CD4-positive, alpha-beta memory T cell (primary cell): ENCODE measurements around the gene KCNQ1. TPM values are rescaled to one million over a fixed set of nuclear protein-coding genes. Genes with fewer than 3 reads are reported as not detected.

Experiments
- CTCF ChIA-PET: fragments of 350-600 bp; sonication (Branson Sonifier 250); formaldehyde crosslinking; loops from one replicate; lab custom pipeline; 2021; ENCODE audit warnings: inconsistent platforms; ENCODE audit not compliant: partially characterized antibody; lab: Charles Lee
- POLR2A ChIA-PET: fragments of 350-600 bp; sonication (Branson Sonifier 250); formaldehyde crosslinking; loops from one replicate; lab custom pipeline; 2021; ENCODE audit not compliant: partially characterized antibody; lab: Charles Lee
- DNase-seq, 5 donors: peaks; one replicate each; pipeline versions ENCODE4 v3.0.0 to v3.0.0-alpha.2; 2020 to 2022; ENCODE audit warnings: mixed read lengths in 1 of 5
- H3K27ac ChIP-seq: one replicate; pipeline ENCODE4 v1.7.0; 2013; ENCODE audit warnings: low read depth, low read length
- H3K27me3 ChIP-seq: 2 replicates; pipeline ENCODE4 v1.7.0; 2013; ENCODE audit warnings: mild to moderate bottlenecking, low read length, moderate library complexity; ENCODE audit not compliant: insufficient read depth
- H3K36me3 ChIP-seq: 2 replicates; pipeline ENCODE4 v1.7.0; 2013; ENCODE audit warnings: mild to moderate bottlenecking, low read length, moderate library complexity; ENCODE audit not compliant: insufficient read depth
- H3K4me1 ChIP-seq: 2 replicates; pipeline ENCODE4 v1.7.0; 2013; ENCODE audit warnings: mild to moderate bottlenecking, low read length, moderate library complexity; ENCODE audit not compliant: insufficient read depth
- H3K4me3 ChIP-seq, 2 donors: one replicate each; pipeline ENCODE4 v1.7.0; 2013; ENCODE audit warnings: low read length in 2 of 2, mild to moderate bottlenecking in 1 of 2
- H3K9me3 ChIP-seq, 2 donors: one replicate each; pipeline ENCODE4 v1.7.0; 2013; ENCODE audit warnings: low read length in 2 of 2, control low read depth in 1 of 2; ENCODE audit not compliant: control insufficient read depth in 1 of 2
- H3K27ac Mint-ChIP-seq, 7 donors: one replicate each; pipeline ENCODE4 v1.8.0; 2020 to 2021; ENCODE audit warnings: mixed read lengths in 7 of 7, mild to moderate bottlenecking in 6 of 7, inconsistent platforms in 3 of 7, moderate library complexity in 3 of 7
- H3K27me3 Mint-ChIP-seq, 2 donors: one replicate each; pipeline ENCODE4 v1.8.0; 2020 to 2021; ENCODE audit warnings: mixed read lengths in 2 of 2
- H3K36me3 Mint-ChIP-seq, 2 donors: one replicate each; pipeline ENCODE4 v1.8.0; 2020 to 2021; ENCODE audit warnings: mixed read lengths in 2 of 2, inconsistent platforms in 1 of 2, mild to moderate bottlenecking in 1 of 2
- H3K4me1 Mint-ChIP-seq, 4 donors: one replicate each; pipeline ENCODE4 v1.8.0; 2020 to 2021; ENCODE audit warnings: mixed read lengths in 4 of 4, mild to moderate bottlenecking in 1 of 4
- H3K4me3 Mint-ChIP-seq, 8 donors: one replicate each; pipeline ENCODE4 v1.8.0; 2020 to 2021; ENCODE audit warnings: mixed read lengths in 8 of 8, mild to moderate bottlenecking in 7 of 8, moderate library complexity in 6 of 8, inconsistent platforms in 3 of 8
- H3K9me3 Mint-ChIP-seq, 8 donors: one replicate each; pipeline ENCODE4 v1.8.0; 2020 to 2021; ENCODE audit warnings: mixed read lengths in 8 of 8, mild to moderate bottlenecking in 5 of 8, inconsistent platforms in 3 of 8, moderate library complexity in 1 of 8
- intact Hi-C: fragments of 100-400 bp; cut with micrococcal nuclease; formaldehyde crosslinking; loops from one replicate; pipeline ENCODE4 v1.15.1; 2023
- polyA plus RNA-seq, 2 donors: library from polyadenylated mRNA; unstranded; fragments of 300-500 nt; fragmentation: Illumina TruSeq; gene quantifications; one replicate each; pipeline ENCODE4 v1.2.3, GENCODE V29; 2021
- total RNA-seq, 2 experiments: library from RNA; stranded (reverse); gene quantifications; one replicate each; pipeline ENCODE4 v1.2.3, GENCODE V29; 2021

The KCNQ1 gene
- total and polyA plus RNA-seq, 4 experiments from 2014 or later = 5.4 to 21.7 (median 21.5) TPM

GRCh38 chr11:2567026-2567671 is 122.3 kb downstream of the KCNQ1 start:
- no peak overlapping the region for H3K4me3 ChIP-seq
- Mint-ChIP-seq H3K36me3 (no peaks in the 10 kb centered on the region), H3K4me3 (no peak overlapping the region), H3K4me1 (peaks cover 0 to 3% (median 0%) of the 10 kb centered on the region in 4 donors), H3K27ac (peak overlapping the region in 1 of 7 donors; percentile 29), H3K27me3 (no peaks in the 10 kb centered on the region), H3K9me3 (no peaks in the 10 kb centered on the region)
- H3K27ac ChIP-seq = no peak overlapping the region
- no peaks in the 10 kb centered on the region for H3K27me3 ChIP-seq
- POLR2A ChIA-PET = no interaction called here
- CTCF ChIA-PET = no interaction called here
- no peaks in the 10 kb centered on the region for H3K36me3 ChIP-seq
- peak in 1 of 5 donors; percentile 9 for DNase-seq
- no peaks in the 10 kb centered on the region for H3K9me3 ChIP-seq
- H3K4me1 ChIP-seq = no peaks in the 10 kb centered on the region
- intact Hi-C loops = no loop called here

GRCh38 chr11:2569321-2569721 is 124.5 kb downstream of the KCNQ1 start:
- no peak for DNase-seq
- H3K27ac ChIP-seq = no peak overlapping the region
- no peaks in the 10 kb centered on the region for H3K27me3 ChIP-seq
- ChIA-PET POLR2A (no interaction called here), CTCF (no interaction called here)
- H3K36me3 ChIP-seq = no peaks in the 10 kb centered on the region
- H3K4me1 ChIP-seq = no peaks in the 10 kb centered on the region
- no peak overlapping the region for H3K4me3 Mint-ChIP-seq
- no peak overlapping the region for H3K4me3 ChIP-seq
- no peaks in the 10 kb centered on the region for H3K9me3 Mint-ChIP-seq
- H3K27me3 Mint-ChIP-seq = no peaks in the 10 kb centered on the region
- intact Hi-C loops = no loop called here
- peaks cover 0 to 2% (median 0%) of the 10 kb centered on the region in 4 donors for H3K4me1 Mint-ChIP-seq
- H3K27ac Mint-ChIP-seq = no peak overlapping the region
- H3K9me3 ChIP-seq = no peaks in the 10 kb centered on the region
- H3K36me3 Mint-ChIP-seq = peaks cover 0 to 2% of the 10 kb centered on the region in 2 donors

DNA sequence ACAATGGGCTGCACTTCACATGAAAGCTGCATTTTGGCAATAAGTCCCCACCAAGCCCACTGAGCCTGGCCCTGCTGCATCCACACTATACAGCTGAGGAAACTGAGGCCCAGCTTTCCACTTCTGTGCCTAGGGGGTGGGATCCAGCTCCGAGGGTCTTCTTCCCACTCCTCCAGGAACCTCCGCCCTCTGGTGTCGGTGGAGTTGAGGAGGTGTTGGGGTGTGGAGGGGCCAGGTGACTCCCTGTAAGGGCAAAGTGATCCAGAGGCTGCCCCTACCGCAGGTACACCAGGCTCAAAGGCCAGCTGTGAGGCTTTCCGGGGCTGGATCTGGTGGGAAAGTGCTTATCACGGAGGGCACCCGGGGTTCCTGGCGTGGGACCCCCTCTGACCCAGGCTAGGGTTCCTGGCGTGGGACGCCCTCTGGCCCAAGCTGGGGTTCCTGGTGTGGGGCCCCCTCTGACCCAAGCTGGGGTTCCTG is 125.0 kb downstream of the KCNQ1 start:
- no peaks in the 10 kb centered on the region for H3K36me3 ChIP-seq
- peaks cover 0 to 2% (median 0%) of the 10 kb centered on the region in 4 donors for H3K4me1 Mint-ChIP-seq
- no peaks in the 10 kb centered on the region for H3K27me3 Mint-ChIP-seq
- no peak overlapping the region for H3K4me3 ChIP-seq
- CTCF ChIA-PET = no interaction called here
- H3K4me3 Mint-ChIP-seq = no peak overlapping the region
- H3K27ac Mint-ChIP-seq = no peak overlapping the region
- H3K27me3 ChIP-seq = no peaks in the 10 kb centered on the region
- H3K36me3 Mint-ChIP-seq = peaks cover 0 to 2% of the 10 kb centered on the region in 2 donors
- no peak for DNase-seq
- intact Hi-C loops = no loop called here
- no peak overlapping the region for H3K27ac ChIP-seq
- POLR2A ChIA-PET = no interaction called here
- H3K4me1 ChIP-seq = no peaks in the 10 kb centered on the region
- H3K9me3 ChIP-seq = no peaks in the 10 kb centered on the region
- no peaks in the 10 kb centered on the region for H3K9me3 Mint-ChIP-seq

- no peaks in the 10 kb centered on the region for H3K4me1 ChIP-seq
- Mint-ChIP-seq H3K27ac (no peak overlapping the region), H3K36me3 (peaks cover 0 to 2% of the 10 kb centered on the region in 2 donors), H3K27me3 (no peaks in the 10 kb centered on the region), H3K4me1 (peaks cover 0 to 2% (median 0%) of the 10 kb centered on the region in 4 donors), H3K4me3 (no peak overlapping the region), H3K9me3 (no peaks in the 10 kb centered on the region)
- intact Hi-C loops = no loop called here
- no peaks in the 10 kb centered on the region for H3K9me3 ChIP-seq
- POLR2A ChIA-PET = no interaction called here
- H3K36me3 ChIP-seq = no peaks in the 10 kb centered on the region
- no peak overlapping the region for H3K27ac ChIP-seq
- no peaks in the 10 kb centered on the region for H3K27me3 ChIP-seq
- DNase-seq = peak in 1 of 5 donors; percentile 9
- CTCF ChIA-PET = no interaction called here
- H3K4me3 ChIP-seq = no peak overlapping the region
Measured at GRCh38 chr11:2570211-2570811, 125.5 kb downstream of the KCNQ1 start.

GRCh38 chr11:2570841-2571597 is 126.2 kb downstream of the KCNQ1 start:
- POLR2A ChIA-PET = no interaction called here
- H3K27ac Mint-ChIP-seq = no peak overlapping the region
- H3K9me3 Mint-ChIP-seq = no peaks in the 10 kb centered on the region
- H3K27ac ChIP-seq = no peak overlapping the region
- intact Hi-C loops = no loop called here
- no peaks in the 10 kb centered on the region for H3K27me3 Mint-ChIP-seq
- CTCF ChIA-PET = no interaction called here
- peak in 1 of 5 donors; percentile 28 for DNase-seq
- peaks cover 0 to 2% (median 0%) of the 10 kb centered on the region in 4 donors for H3K4me1 Mint-ChIP-seq
- no peaks in the 10 kb centered on the region for H3K27me3 ChIP-seq
- peaks cover 0 to 2% of the 10 kb centered on the region in 2 donors for H3K36me3 Mint-ChIP-seq
- no peak overlapping the region for H3K4me3 Mint-ChIP-seq
- no peaks in the 10 kb centered on the region for H3K9me3 ChIP-seq
- no peak overlapping the region for H3K4me3 ChIP-seq
- H3K36me3 ChIP-seq = no peaks in the 10 kb centered on the region
- no peaks in the 10 kb centered on the region for H3K4me1 ChIP-seq

DNA sequence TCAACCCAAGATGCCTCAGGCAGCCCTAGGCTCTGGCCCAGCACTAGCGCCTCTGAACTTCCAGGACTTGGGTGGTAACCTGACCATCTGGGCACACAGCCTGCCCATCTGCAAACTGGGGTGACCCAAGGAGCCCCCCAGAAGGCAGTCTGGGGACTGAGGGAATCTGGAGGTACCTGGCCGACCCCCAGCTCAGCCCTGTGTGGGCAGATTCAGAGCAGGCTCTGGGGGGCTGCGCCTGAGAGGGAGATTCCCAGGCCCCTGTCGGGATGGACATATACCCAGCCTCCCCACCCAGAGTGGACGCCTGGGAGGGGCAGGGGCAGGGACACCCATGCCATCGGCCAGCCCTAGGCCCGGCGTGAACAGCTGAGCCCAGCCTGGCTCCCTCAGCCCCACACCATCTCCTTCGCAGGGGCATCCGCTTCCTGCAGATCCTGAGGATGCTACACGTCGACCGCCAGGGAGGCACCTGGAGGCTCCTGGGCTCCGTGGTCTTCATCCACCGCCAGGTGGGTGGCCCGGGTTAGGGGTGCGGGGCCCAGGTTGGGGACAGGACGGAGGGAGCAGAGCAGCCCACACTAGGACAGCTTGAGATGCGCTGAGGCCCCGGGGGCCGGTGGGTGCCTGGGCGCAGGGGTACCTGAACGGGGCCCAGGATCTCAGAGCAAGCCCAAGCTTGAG is 126.9 kb downstream of the KCNQ1 start:
- no peaks in the 10 kb centered on the region for H3K4me1 ChIP-seq
- ChIA-PET CTCF (no interaction called here), POLR2A (no interaction called here)
- H3K36me3 Mint-ChIP-seq = peaks cover 0 to 2% of the 10 kb centered on the region in 2 donors
- intact Hi-C loops = no loop called here
- peaks cover 0 to 2% (median 0%) of the 10 kb centered on the region in 4 donors for H3K4me1 Mint-ChIP-seq
- peak in 1 of 5 donors; percentile 25 for DNase-seq
- H3K36me3 ChIP-seq = no peaks in the 10 kb centered on the region
- no peaks in the 10 kb centered on the region for H3K9me3 ChIP-seq
- H3K27me3 ChIP-seq = no peaks in the 10 kb centered on the region
- no peaks in the 10 kb centered on the region for H3K27me3 Mint-ChIP-seq
- H3K27ac Mint-ChIP-seq = no peak overlapping the region
- H3K27ac ChIP-seq = no peak overlapping the region
- no peaks in the 10 kb centered on the region for H3K9me3 Mint-ChIP-seq
- H3K4me3 ChIP-seq = no peak overlapping the region
- no peak overlapping the region for H3K4me3 Mint-ChIP-seq
